ENCODE measurements around the gene GRAMD1A. TPM values are rescaled to one million over a fixed set of nuclear protein-coding genes. Genes with fewer than 3 reads are reported as not detected.

The GRAMD1A gene
- total RNA-seq, 2 donors from 2014 or later: 90.8 to 94.9 TPM

DNA sequence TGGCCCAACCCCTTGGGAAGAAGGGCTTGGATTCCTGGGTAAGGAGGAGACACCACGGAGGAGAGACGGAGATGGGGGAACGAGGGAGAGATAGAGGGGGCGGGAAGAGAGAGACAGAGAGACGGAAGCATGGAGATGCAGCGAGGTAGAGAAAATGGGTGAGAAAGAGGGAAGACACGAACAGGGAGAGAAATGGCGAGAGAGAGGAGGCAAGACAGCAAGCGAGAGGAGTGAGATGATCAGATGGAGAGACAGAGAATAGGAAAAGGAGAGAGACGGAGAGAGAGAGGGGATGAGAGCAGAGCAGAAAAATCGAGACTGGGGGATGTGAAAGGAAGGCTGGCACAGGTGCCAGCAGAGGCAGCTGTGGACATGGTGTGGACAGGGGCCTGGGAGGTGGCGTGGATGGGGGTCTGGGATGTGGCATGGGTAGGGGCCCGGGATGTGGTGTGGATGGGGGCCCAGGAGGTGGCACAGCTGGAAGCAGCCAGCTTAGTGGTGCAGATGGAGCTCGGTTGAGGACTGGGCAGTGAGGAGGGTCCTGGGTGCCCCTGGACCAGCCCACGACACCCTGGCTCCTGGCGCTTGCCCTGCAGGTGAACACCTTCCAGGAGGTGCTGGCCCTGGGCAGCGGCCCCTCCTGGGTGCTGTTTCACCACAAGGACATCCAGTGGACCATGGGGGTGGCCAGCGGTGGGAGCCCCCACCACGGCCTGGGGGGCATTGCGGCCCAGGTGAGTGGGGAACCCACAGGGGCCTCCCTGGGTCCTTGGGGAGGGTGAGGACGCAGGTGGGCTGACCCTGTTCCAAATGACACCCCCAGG lies 75.3 kb downstream of the GRAMD1A start:
- no peak for TF ChIP-seq CTCF (IDR thresholded peaks at IDR 0.05)
- no peak for TF ChIP-seq POLR2A (IDR thresholded peaks at IDR 0.05)
- DNase-seq (no peak), ATAC-seq (no peak)
- Histone ChIP-seq H3K27ac (no peak overlapping the region), H3K36me3 (replicated peaks in 1 of 2; ENCODE audit: insufficient read depth in 1 of 2, low read depth in 2 of 2) (no peaks in the 10 kb centered on the region), H3K4me3 (no peak overlapping the region), H3K9me3 (peaks cover 0 to 3% (median 0%) of the 10 kb centered on the region in 3 donors), H3K4me1 (no peaks in the 10 kb centered on the region), H3K27me3 (no peaks in the 10 kb centered on the region)
- 82 to 88% methylated on average over 17 to 21 of the region's 21 CpGs for WGBS, 2 donors
- intact Hi-C loops (cut with DNase I): no loop called here

- Histone ChIP-seq H3K4me1 (no peaks in the 10 kb centered on the region), H3K4me3 (no peak overlapping the region), H3K9me3 (no peaks in the 10 kb centered on the region), H3K27me3 (no peaks in the 10 kb centered on the region), H3K27ac (no peak overlapping the region), H3K36me3 (replicated peaks in 1 of 2; ENCODE audit: insufficient read depth in 1 of 2, low read depth in 2 of 2) (no peaks in the 10 kb centered on the region)
- 96 to 100% methylated on average over 2 to 6 of the region's 6 CpGs for WGBS, 2 donors
- intact Hi-C loops (cut with DNase I): no loop called here
- TF ChIP-seq CTCF (IDR thresholded peaks at IDR 0.05): no peak
- TF ChIP-seq POLR2A (IDR thresholded peaks at IDR 0.05): no peak
- DNase-seq: no peak
- no peak for ATAC-seq
Observed at GRCh38 chr19:35076026-35076370, 75.9 kb downstream of the GRAMD1A start.

Other genes starting within 250 kb of the GRAMD1A start
- gene ZNF599, start 227.1 kb upstream of the GRAMD1A start, total RNA-seq: 1 to 10 TPM; 5.3 to 5.7 TPM
- 1 to 10 TPM in 1 of 2 donors, under 1 TPM in 1; 0.66 to 2.6 TPM for gene ZNF30, start 73.4 kb upstream of the GRAMD1A start, total RNA-seq
- gene ZNF792, start 36.1 kb upstream of the GRAMD1A start, total RNA-seq: 1 to 10 TPM; 4.0 to 7.0 TPM
- 10 to 100 TPM in 1 of 2 donors, 1 to 10 TPM in 1; 2.3 to 23.6 TPM for gene SCN1B, start 30.1 kb downstream of the GRAMD1A start, total RNA-seq
- 100 to 1,000 TPM; 135 to 289 TPM for gene HPN, start 41.4 kb downstream of the GRAMD1A start, total RNA-seq
- 10 to 100 TPM; 13.5 to 51.6 TPM for gene FXYD3, start 115.5 kb downstream of the GRAMD1A start, total RNA-seq
- gene LGI4, start 134.7 kb downstream of the GRAMD1A start, total RNA-seq: 1 to 10 TPM; 1.6 to 3.9 TPM
- 1 to 10 TPM; 1.6 to 9.1 TPM for gene FXYD1, start 138.5 kb downstream of the GRAMD1A start, total RNA-seq
- gene FXYD7, start 142.9 kb downstream of the GRAMD1A start, total RNA-seq: 1 to 10 TPM in 1 of 2 donors, under 1 TPM in 1; 0.52 to 1.3 TPM
- 10 to 100 TPM; 11.5 to 17.1 TPM for gene FXYD5, start 154.4 kb downstream of the GRAMD1A start, total RNA-seq
- not detected for gene FAM187B, start 228.4 kb downstream of the GRAMD1A start, total RNA-seq
- 10 to 100 TPM; 67.5 to 80.1 TPM for gene LSR, start 248.7 kb downstream of the GRAMD1A start, total RNA-seq

All from body of pancreas (tissue), 4 donors.